GM13977 (cell line): ENCODE data around the gene RBKS.
"Not testable (repeated sequence)": the region's sequence is repeated elsewhere in the genome, so short reads cannot be mapped to it uniquely, and the experiment has no call there.

Experiments used
- DNase-seq: peaks from one replicate; pipeline ENCODE4 v3.0.0; 2012; ENCODE audit warnings: low spot score
- CTCF ChIP-seq: IDR thresholded peaks from 2 replicates; pipeline ENCODE4 v1.5.1; 2012; ENCODE audit warnings: mild to moderate bottlenecking, control low read depth; ENCODE audit not compliant: insufficient read depth; ENCODE audit errors: extremely low read depth, missing control alignments
- in situ Hi-C: fragments of 300-500 bp; cut with MboI; formaldehyde crosslinking; loops from one replicate; pipeline ENCODE4 v1.12.0; 2022; ENCODE audit warnings: low sequenced_read_pairs, low pct_unique_long_range_greater_than_20kb, mixed read lengths, inconsistent platforms; ENCODE audit not compliant: unreplicated experiment

The RBKS gene

GRCh38 chr2:27866237-27866636 is 23.9 kb downstream of the RBKS start:
- DNase-seq = no peak
- in situ Hi-C loops = no loop called here
- TF ChIP-seq CTCF = no peak

- in situ Hi-C loops, DNase-seq: not testable (repeated sequence)
Measured at GRCh38 chr2:27863955-27864354, 26.2 kb downstream of the RBKS start.

- no peak for TF ChIP-seq CTCF
- in situ Hi-C loops = no loop called here
- DNase-seq = no peak
Measured at GRCh38 chr2:27863146-27863545, 27.0 kb downstream of the RBKS start.

- DNase-seq = no peak
- no peak for TF ChIP-seq CTCF
- in situ Hi-C loops = no loop called here
Measured at GRCh38 chr2:27860111-27860510, 30.1 kb downstream of the RBKS start.

- TF ChIP-seq CTCF = no peak
- in situ Hi-C loops = no loop called here
- DNase-seq = no peak
Measured at GRCh38 chr2:27857417-27858172, 32.6 kb downstream of the RBKS start.

GRCh38 chr2:27856956-27857355 is 33.2 kb downstream of the RBKS start:
- in situ Hi-C loops = no loop called here
- DNase-seq = no peak
- TF ChIP-seq CTCF = no peak

- DNase-seq = no peak
- in situ Hi-C loops = no loop called here
- no peak for TF ChIP-seq CTCF
Measured at GRCh38 chr2:27856386-27856785, 33.8 kb downstream of the RBKS start.
